Activated CD8-positive, alpha-beta memory T cell treated with anti-CD3 and anti-CD28 coated beads, Interleukin-2, amount 10 ng/mL, durations not matched to agents 7 days and 5 days (primary cell): Measurements from ENCODE around the gene LPCAT2. TPM values are rescaled to one million over a fixed set of nuclear protein-coding genes. Genes with fewer than 3 reads are reported as not detected.

Experiments used
- ATAC-seq: fragments of 150-1000 bp; cut with Tn5 transposase; one replicate; pipeline ENCODE4 v1.10.0; 2021; ENCODE audit warnings: moderate library complexity
- CTCF ChIA-PET: fragments of 350-600 bp; sonication (Branson Sonifier 250); formaldehyde crosslinking; loops from one replicate; lab custom pipeline; 2021; ENCODE audit warnings: antibody characterized with exemption; lab: Charles Lee
- DNase-seq: peaks from one replicate; pipeline ENCODE4 v3.0.0-alpha.2; 2020
- H3K27ac Mint-ChIP-seq: one replicate; pipeline ENCODE4 v1.8.0; 2021; ENCODE audit warnings: mild to moderate bottlenecking, mixed read lengths
- H3K27me3 Mint-ChIP-seq: one replicate; pipeline ENCODE4 v1.8.0; 2021; ENCODE audit warnings: mixed read lengths
- H3K36me3 Mint-ChIP-seq: one replicate; pipeline ENCODE4 v1.8.0; 2021; ENCODE audit warnings: mild to moderate bottlenecking, mixed read lengths
- H3K4me1 Mint-ChIP-seq: one replicate; pipeline ENCODE4 v1.8.0; 2021; ENCODE audit warnings: mixed read lengths
- H3K4me3 Mint-ChIP-seq: one replicate; pipeline ENCODE4 v1.8.0; 2021; ENCODE audit warnings: mild to moderate bottlenecking, moderate library complexity, mixed read lengths
- H3K9me3 Mint-ChIP-seq: one replicate; pipeline ENCODE4 v1.8.0; 2022; ENCODE audit warnings: low read depth, mixed read lengths
- total RNA-seq, 2 experiments: library from RNA; stranded (reverse); gene quantifications; one replicate each; pipeline ENCODE4 v1.2.3, GENCODE V29; 2021

LPCAT2 gene
- total RNA-seq, 2 experiments from 2014 or later = 0.18 to 0.59 TPM

- H3K4me3 Mint-ChIP-seq = no peak overlapping the region
- no peaks in the 10 kb centered on the region for H3K27me3 Mint-ChIP-seq
- peaks cover 4% of the 10 kb centered on the region for H3K9me3 Mint-ChIP-seq
- no peaks in the 10 kb centered on the region for H3K4me1 Mint-ChIP-seq
- ATAC-seq (no peak), DNase-seq (no peak)
- CTCF ChIA-PET = no interaction called here
- H3K36me3 Mint-ChIP-seq = no peaks in the 10 kb centered on the region
- no peak overlapping the region for H3K27ac Mint-ChIP-seq
Observed at GRCh38 chr16:55521792-55522191, 12.9 kb downstream of the LPCAT2 start.

GRCh38 chr16:55526441-55526840 is 17.6 kb downstream of the LPCAT2 start:
- Mint-ChIP-seq H3K36me3 (no peaks in the 10 kb centered on the region), H3K27me3 (peaks cover 6% of the 10 kb centered on the region), H3K27ac (no peak overlapping the region), H3K9me3 (peaks cover 4% of the 10 kb centered on the region), H3K4me1 (no peaks in the 10 kb centered on the region), H3K4me3 (no peak overlapping the region)
- ATAC-seq (no peak), DNase-seq (no peak)
- CTCF ChIA-PET = no interaction called here

GRCh38 chr16:55527885-55528284 is 19.0 kb downstream of the LPCAT2 start:
- CTCF ChIA-PET = no interaction called here
- no peaks in the 10 kb centered on the region for H3K9me3 Mint-ChIP-seq
- no peak overlapping the region for H3K27ac Mint-ChIP-seq
- H3K27me3 Mint-ChIP-seq = peaks cover 6% of the 10 kb centered on the region
- no peaks in the 10 kb centered on the region for H3K4me1 Mint-ChIP-seq
- H3K4me3 Mint-ChIP-seq = no peak overlapping the region
- no peaks in the 10 kb centered on the region for H3K36me3 Mint-ChIP-seq
- DNase-seq = no peak
- no peak for ATAC-seq

- no peaks in the 10 kb centered on the region for H3K4me1 Mint-ChIP-seq
- DNase-seq (no peak), ATAC-seq (no peak)
- H3K36me3 Mint-ChIP-seq = no peaks in the 10 kb centered on the region
- H3K4me3 Mint-ChIP-seq = no peak overlapping the region
- CTCF ChIA-PET = no interaction called here
- no peak overlapping the region for H3K27ac Mint-ChIP-seq
- no peaks in the 10 kb centered on the region for H3K9me3 Mint-ChIP-seq
- H3K27me3 Mint-ChIP-seq = peaks cover 6% of the 10 kb centered on the region
Observed at GRCh38 chr16:55529018-55529417, 20.1 kb downstream of the LPCAT2 start.

GRCh38 chr16:55530316-55530856 is 21.5 kb downstream of the LPCAT2 start:
- Mint-ChIP-seq H3K4me1 (no peaks in the 10 kb centered on the region), H3K27me3 (peaks cover 6% of the 10 kb centered on the region), H3K9me3 (no peaks in the 10 kb centered on the region), H3K27ac (no peak overlapping the region), H3K4me3 (no peak overlapping the region), H3K36me3 (no peaks in the 10 kb centered on the region)
- CTCF ChIA-PET = no interaction called here
- DNase-seq (no peak), ATAC-seq (no peak)

- no peak for ATAC-seq
- Mint-ChIP-seq H3K27me3 (peaks cover 11% of the 10 kb centered on the region), H3K9me3 (no peaks in the 10 kb centered on the region), H3K4me3 (no peak overlapping the region), H3K36me3 (no peaks in the 10 kb centered on the region), H3K27ac (no peak overlapping the region), H3K4me1 (no peaks in the 10 kb centered on the region)
- DNase-seq = no peak
- CTCF ChIA-PET = interaction anchor here (1.0 kb wide), 1 partner anchor 63 kb away, joined by 3 read pairs; no protein-coding TSS in a partner anchor
Observed at GRCh38 chr16:55532227-55532626, 23.4 kb downstream of the LPCAT2 start.

- Mint-ChIP-seq H3K27ac (no peak overlapping the region), H3K36me3 (no peaks in the 10 kb centered on the region), H3K4me3 (no peak overlapping the region), H3K4me1 (no peaks in the 10 kb centered on the region), H3K27me3 (peaks cover 8% of the 10 kb centered on the region), H3K9me3 (no peaks in the 10 kb centered on the region)
- DNase-seq (no peak), ATAC-seq (no peak)
- CTCF ChIA-PET = no interaction called here
Observed at GRCh38 chr16:55534756-55535155, 25.9 kb downstream of the LPCAT2 start.

- Mint-ChIP-seq H3K27ac (no peak overlapping the region), H3K36me3 (no peaks in the 10 kb centered on the region), H3K9me3 (no peaks in the 10 kb centered on the region), H3K4me3 (no peak overlapping the region), H3K4me1 (no peaks in the 10 kb centered on the region), H3K27me3 (peaks cover 5% of the 10 kb centered on the region)
- ATAC-seq = no peak
- CTCF ChIA-PET = no interaction called here
- no peak for DNase-seq
Observed at GRCh38 chr16:55539049-55539448, 30.2 kb downstream of the LPCAT2 start.

- Mint-ChIP-seq H3K36me3 (no peaks in the 10 kb centered on the region), H3K9me3 (no peaks in the 10 kb centered on the region), H3K27ac (no peak overlapping the region), H3K4me1 (no peaks in the 10 kb centered on the region), H3K27me3 (peaks cover 5% of the 10 kb centered on the region), H3K4me3 (no peak overlapping the region)
- CTCF ChIA-PET = no interaction called here
- no peak for DNase-seq
- ATAC-seq = no peak
Observed at GRCh38 chr16:55539488-55539887, 30.6 kb downstream of the LPCAT2 start.

GRCh38 chr16:55540221-55540620 is 31.3 kb downstream of the LPCAT2 start:
- H3K9me3 Mint-ChIP-seq = no peaks in the 10 kb centered on the region

GRCh38 chr16:55542459-55543082 is 33.7 kb downstream of the LPCAT2 start:
- CTCF ChIA-PET = interaction anchor here (1.0 kb wide), 1 partner anchor 16 kb away, joined by 3 read pairs; no protein-coding TSS in a partner anchor
- H3K4me1 Mint-ChIP-seq = no peaks in the 10 kb centered on the region
- no peak for DNase-seq
- H3K27ac Mint-ChIP-seq = no peak overlapping the region
- peaks cover 3% of the 10 kb centered on the region for H3K27me3 Mint-ChIP-seq
- no peaks in the 10 kb centered on the region for H3K9me3 Mint-ChIP-seq
- H3K36me3 Mint-ChIP-seq = no peaks in the 10 kb centered on the region
- no peak overlapping the region for H3K4me3 Mint-ChIP-seq
- no peak for ATAC-seq

More at GRCh38 chr16:55540221-55540620, 31.3 kb downstream of the LPCAT2 start:
- H3K36me3 Mint-ChIP-seq = no peaks in the 10 kb centered on the region
- no peaks in the 10 kb centered on the region for H3K4me1 Mint-ChIP-seq
- ATAC-seq (no peak), DNase-seq (no peak)
- no peak overlapping the region for H3K4me3 Mint-ChIP-seq
- peaks cover 7% of the 10 kb centered on the region for H3K27me3 Mint-ChIP-seq
- CTCF ChIA-PET = no interaction called here
- H3K27ac Mint-ChIP-seq = no peak overlapping the region

- H3K4me3 Mint-ChIP-seq = no peak overlapping the region
- H3K36me3 Mint-ChIP-seq = no peaks in the 10 kb centered on the region
- no peaks in the 10 kb centered on the region for H3K4me1 Mint-ChIP-seq
- DNase-seq (no peak), ATAC-seq (no peak)
- CTCF ChIA-PET = no interaction called here
- H3K27me3 Mint-ChIP-seq = peaks cover 3% of the 10 kb centered on the region
- no peaks in the 10 kb centered on the region for H3K9me3 Mint-ChIP-seq
- H3K27ac Mint-ChIP-seq = no peak overlapping the region
Observed at GRCh38 chr16:55543472-55543871, 34.6 kb downstream of the LPCAT2 start.

GRCh38 chr16:55552621-55553020 is 43.7 kb downstream of the LPCAT2 start:
- H3K4me3 Mint-ChIP-seq = no peak overlapping the region
- CTCF ChIA-PET = no interaction called here
- no peaks in the 10 kb centered on the region for H3K4me1 Mint-ChIP-seq
- ATAC-seq (no peak), DNase-seq (no peak)
- no peaks in the 10 kb centered on the region for H3K36me3 Mint-ChIP-seq
- H3K27me3 Mint-ChIP-seq = peaks cover 17% of the 10 kb centered on the region
- H3K9me3 Mint-ChIP-seq = no peaks in the 10 kb centered on the region
- no peak overlapping the region for H3K27ac Mint-ChIP-seq

GRCh38 chr16:55555436-55555835 is 46.6 kb downstream of the LPCAT2 start:
- Mint-ChIP-seq H3K27ac (no peak overlapping the region), H3K9me3 (no peaks in the 10 kb centered on the region), H3K4me1 (no peaks in the 10 kb centered on the region), H3K4me3 (no peak overlapping the region), H3K36me3 (no peaks in the 10 kb centered on the region), H3K27me3 (peaks cover 14% of the 10 kb centered on the region)
- CTCF ChIA-PET = no interaction called here
- DNase-seq (no peak), ATAC-seq (no peak)
